HepG2 (cell line): ENCODE measurements around the gene JPT1. TPM values are rescaled to one million over a fixed set of nuclear protein-coding genes. Genes with fewer than 3 reads are reported as not detected.

Experiments
- ARNT2 ChIP-seq: sonication (generic); formaldehyde crosslinking; IDR thresholded peaks from 2 replicates; pipeline ENCODE4 v1.8.0; 2022; ENCODE audit warnings: mild to moderate bottlenecking, low read depth, missing genetic modification reagents, moderate library complexity
- CREM ChIP-seq, 2 experiments: sonication (generic) in 1 of 2; formaldehyde crosslinking in 1 of 2; IDR thresholded peaks; 2 replicates each; pipeline versions ENCODE4 v1.4.0 to v1.6.1; 2016 to 2020; ENCODE audit warnings: antibody characterized with exemption in 1 of 2, mild to moderate bottlenecking in 1 of 2, missing genetic modification reagents in 1 of 2
- CTCF ChIP-seq: sonication (generic); formaldehyde crosslinking; IDR thresholded peaks from 2 replicates; pipeline ENCODE4 v1.5.0; 2020; ENCODE audit warnings: mild to moderate bottlenecking, missing genetic modification reagents, moderate library complexity
- HOXA9 ChIP-seq: sonication (generic); formaldehyde crosslinking; IDR thresholded peaks from 2 replicates; pipeline ENCODE4 v1.8.1; 2022; ENCODE audit warnings: missing genetic modification reagents, mild to moderate bottlenecking, moderate library complexity, borderline replicate concordance
- NAIF1 ChIP-seq: sonication (generic); formaldehyde crosslinking; IDR thresholded peaks from 2 replicates; pipeline ENCODE4 v1.5.0; 2020; ENCODE audit warnings: mild to moderate bottlenecking, missing genetic modification reagents, borderline replicate concordance
- NFKBIZ ChIP-seq: IDR thresholded peaks from 2 replicates; pipeline ENCODE4 v1.6.1; 2018; ENCODE audit warnings: missing genetic modification reagents, missing compliant biosample characterization
- NR2F2 ChIP-seq: IDR thresholded peaks from 2 replicates; pipeline ENCODE4 v1.6.1; 2012; ENCODE audit warnings: low read depth, inconsistent platforms, borderline replicate concordance
- RBM22 ChIP-seq: fragments of 200-400 bp; formaldehyde crosslinking; optimal IDR thresholded peaks from 2 replicates; pipeline ENCODE3; 2017; ENCODE audit warnings: mild to moderate bottlenecking, low read length, moderate library complexity
- SRSF1 ChIP-seq: fragments of 200-400 bp; formaldehyde crosslinking; optimal IDR thresholded peaks from 2 replicates; pipeline ENCODE3; 2017; ENCODE audit warnings: mild to moderate bottlenecking, low read depth, low read length, moderate library complexity
- TFE3 ChIP-seq: IDR thresholded peaks from 2 replicates; pipeline ENCODE4 v1.6.1; 2016
- TIGD3 ChIP-seq: sonication (generic); formaldehyde crosslinking; IDR thresholded peaks from 2 replicates; pipeline ENCODE4 v1.5.1; 2020; ENCODE audit warnings: mild to moderate bottlenecking, missing genetic modification reagents, borderline replicate concordance
- ZNF251 ChIP-seq: sonication (generic); formaldehyde crosslinking; IDR thresholded peaks from 2 replicates; pipeline ENCODE4 v1.9.0; 2021; ENCODE audit warnings: mild to moderate bottlenecking, missing genetic modification reagents
- ZNF558 ChIP-seq: sonication (generic); formaldehyde crosslinking; IDR thresholded peaks from 2 replicates; pipeline ENCODE4 v1.9.0; 2022; ENCODE audit warnings: mild to moderate bottlenecking, missing genetic modification reagents, borderline replicate concordance
- ZNF562 ChIP-seq: sonication (generic); formaldehyde crosslinking; IDR thresholded peaks from 2 replicates; pipeline ENCODE4 v1.8.0; 2022; ENCODE audit warnings: missing genetic modification reagents, borderline replicate concordance
- ZNF619 ChIP-seq: sonication (generic); formaldehyde crosslinking; IDR thresholded peaks from 2 replicates; pipeline ENCODE4 v1.4.0; 2020; ENCODE audit warnings: mild to moderate bottlenecking, missing genetic modification reagents
- ZNF777 ChIP-seq: sonication (generic); formaldehyde crosslinking; IDR thresholded peaks from 2 replicates; pipeline ENCODE4 v1.4.0; 2020; ENCODE audit warnings: missing genetic modification reagents
- ZNF782 ChIP-seq: sonication (generic); formaldehyde crosslinking; IDR thresholded peaks from 2 replicates; pipeline ENCODE4 v1.4.0; 2020; ENCODE audit warnings: missing genetic modification reagents, mild to moderate bottlenecking, borderline replicate concordance
- polyA plus RNA-seq, 8 experiments: library from polyadenylated mRNA; depleted of rRNA in 3 of 8; stranded (reverse) in 7 of 8; unstranded in 1 of 8; fragments of >200 nt; fragmentation: Illumina TruSeq in 4 of 8; extraction: Trizol in 4 of 8; gene quantifications; 2 replicates each; pipeline versions ENCODE4 v1.2.1 to v1.2.3, GENCODE V29; 2011 to 2016; ENCODE audit warnings: low read depth in 4 of 8, missing spikeins in 1 of 8, mixed read lengths in 1 of 8; ENCODE audit not compliant: insufficient read depth in 1 of 8
- total RNA-seq, 5 experiments: library from RNA; depleted of rRNA; stranded (reverse); fragments of >200 nt; fragmentation: Illumina TruSeq; extraction: Trizol; gene quantifications; 2 replicates each; pipeline ENCODE4 v1.2.3, GENCODE V29; 2016; ENCODE audit warnings: low read depth in 1 of 5
- TF ChIP-seq, protein P1 (sequence below): sonication (generic); formaldehyde crosslinking; IDR thresholded peaks from 2 replicates; pipeline ENCODE4 v1.9.0; 2022; ENCODE audit warnings: missing genetic modification reagents, mild to moderate bottlenecking, borderline replicate concordance
- TF ChIP-seq, protein P2 (sequence below): sonication (generic); formaldehyde crosslinking; IDR thresholded peaks from 2 replicates; pipeline ENCODE4 v1.8.0; 2022; ENCODE audit warnings: missing genetic modification reagents, mild to moderate bottlenecking, inconsistent platforms, borderline replicate concordance

Gene JPT1
- total and polyA plus RNA-seq, 2 of the 13 experiments (the other 11 are each of a cell fraction or from before 2014, with no cell fraction given) = 43.3 to 256 TPM

- peak; percentile 38; the same call in 1 of the 2 replicates for TF ChIP-seq ARNT2 (CRISPR knock-in tag)
- no peak for TF ChIP-seq NAIF1 (CRISPR knock-in tag)
- no peak for TF ChIP-seq ZNF558 (CRISPR knock-in tag)
- TF ChIP-seq SRSF1 = no peak
- TF ChIP-seq, protein P1, sequence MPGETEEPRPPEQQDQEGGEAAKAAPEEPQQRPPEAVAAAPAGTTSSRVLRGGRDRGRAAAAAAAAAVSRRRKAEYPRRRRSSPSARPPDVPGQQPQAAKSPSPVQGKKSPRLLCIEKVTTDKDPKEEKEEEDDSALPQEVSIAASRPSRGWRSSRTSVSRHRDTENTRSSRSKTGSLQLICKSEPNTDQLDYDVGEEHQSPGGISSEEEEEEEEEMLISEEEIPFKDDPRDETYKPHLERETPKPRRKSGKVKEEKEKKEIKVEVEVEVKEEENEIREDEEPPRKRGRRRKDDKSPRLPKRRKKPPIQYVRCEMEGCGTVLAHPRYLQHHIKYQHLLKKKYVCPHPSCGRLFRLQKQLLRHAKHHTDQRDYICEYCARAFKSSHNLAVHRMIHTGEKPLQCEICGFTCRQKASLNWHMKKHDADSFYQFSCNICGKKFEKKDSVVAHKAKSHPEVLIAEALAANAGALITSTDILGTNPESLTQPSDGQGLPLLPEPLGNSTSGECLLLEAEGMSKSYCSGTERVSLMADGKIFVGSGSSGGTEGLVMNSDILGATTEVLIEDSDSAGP (CRISPR knock-in tag) = peak; percentile 57; the same call in 1 of the 2 replicates
- no peak for TF ChIP-seq NFKBIZ (CRISPR knock-in tag)
- peak; percentile 84; the same call in 1 of the 2 replicates for TF ChIP-seq ZNF782 (CRISPR knock-in tag)
- TF ChIP-seq, protein P2, sequence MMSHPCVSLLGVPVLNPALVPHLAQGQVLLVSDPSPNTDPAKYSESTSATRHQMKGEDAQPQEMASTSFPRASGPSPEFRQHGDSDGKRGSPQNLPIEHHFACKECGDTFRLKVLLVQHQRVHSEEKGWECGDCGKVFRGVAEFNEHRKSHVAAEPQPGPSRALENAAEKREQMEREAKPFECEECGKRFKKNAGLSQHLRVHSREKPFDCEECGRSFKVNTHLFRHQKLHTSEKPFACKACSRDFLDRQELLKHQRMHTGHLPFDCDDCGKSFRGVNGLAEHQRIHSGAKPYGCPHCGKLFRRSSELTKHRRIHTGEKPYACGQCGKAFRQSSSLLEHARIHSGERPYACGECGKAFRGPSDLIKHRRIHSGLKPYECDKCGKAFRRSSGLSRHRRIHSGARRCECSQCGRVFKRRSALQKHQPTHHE (CRISPR knock-in tag) = no peak
- no peak for TF ChIP-seq CREM (IDR thresholded peaks at IDR 0.05)
- no peak for TF ChIP-seq CREM (CRISPR knock-in tag; IDR thresholded peaks at IDR 0.05)
- TF ChIP-seq CTCF (CRISPR knock-in tag) = peak; percentile 97
- TF ChIP-seq HOXA9 (CRISPR knock-in tag) = no peak
- TF ChIP-seq RBM22 = no peak
- TF ChIP-seq ZNF619 (CRISPR knock-in tag) = no peak
- TF ChIP-seq TFE3 (CRISPR knock-in tag) = 0 out of 2 replicates have a peak, but pooled peaks have one; percentile 32
- TF ChIP-seq ZNF777 (CRISPR knock-in tag) = 0 out of 2 replicates have a peak, but pooled peaks have one; percentile 13
- TF ChIP-seq TIGD3 (CRISPR knock-in tag) = no peak
- TF ChIP-seq ZNF251 = no peak
- no peak for TF ChIP-seq ZNF562 (CRISPR knock-in tag)
- TF ChIP-seq NR2F2 = no peak; the same call in 1 of the 2 replicates
Measured at GRCh38 chr17:75113798-75114551, 40.3 kb downstream of the JPT1 start (continued).
